GM10266 (cell line): ENCODE data around the gene TRIO.

Source experiments
- DNase-seq: peaks from one replicate; pipeline ENCODE4 v3.0.0; 2012; ENCODE audit errors: extremely low spot score
- TF ChIP-seq, protein P1 (sequence below): IDR thresholded peaks from 2 replicates; pipeline ENCODE4 v1.5.1; 2012; ENCODE audit warnings: mild to moderate bottlenecking, low read depth; ENCODE audit not compliant: control insufficient read depth, insufficient read depth; ENCODE audit errors: missing control alignments

Gene TRIO

GRCh38 chr5:14506140-14506538, 363.0 kb downstream of the TRIO start:
- TF ChIP-seq, protein P1, sequence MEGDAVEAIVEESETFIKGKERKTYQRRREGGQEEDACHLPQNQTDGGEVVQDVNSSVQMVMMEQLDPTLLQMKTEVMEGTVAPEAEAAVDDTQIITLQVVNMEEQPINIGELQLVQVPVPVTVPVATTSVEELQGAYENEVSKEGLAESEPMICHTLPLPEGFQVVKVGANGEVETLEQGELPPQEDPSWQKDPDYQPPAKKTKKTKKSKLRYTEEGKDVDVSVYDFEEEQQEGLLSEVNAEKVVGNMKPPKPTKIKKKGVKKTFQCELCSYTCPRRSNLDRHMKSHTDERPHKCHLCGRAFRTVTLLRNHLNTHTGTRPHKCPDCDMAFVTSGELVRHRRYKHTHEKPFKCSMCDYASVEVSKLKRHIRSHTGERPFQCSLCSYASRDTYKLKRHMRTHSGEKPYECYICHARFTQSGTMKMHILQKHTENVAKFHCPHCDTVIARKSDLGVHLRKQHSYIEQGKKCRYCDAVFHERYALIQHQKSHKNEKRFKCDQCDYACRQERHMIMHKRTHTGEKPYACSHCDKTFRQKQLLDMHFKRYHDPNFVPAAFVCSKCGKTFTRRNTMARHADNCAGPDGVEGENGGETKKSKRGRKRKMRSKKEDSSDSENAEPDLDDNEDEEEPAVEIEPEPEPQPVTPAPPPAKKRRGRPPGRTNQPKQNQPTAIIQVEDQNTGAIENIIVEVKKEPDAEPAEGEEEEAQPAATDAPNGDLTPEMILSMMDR, result no peak
- DNase-seq, result no peak

DNA sequence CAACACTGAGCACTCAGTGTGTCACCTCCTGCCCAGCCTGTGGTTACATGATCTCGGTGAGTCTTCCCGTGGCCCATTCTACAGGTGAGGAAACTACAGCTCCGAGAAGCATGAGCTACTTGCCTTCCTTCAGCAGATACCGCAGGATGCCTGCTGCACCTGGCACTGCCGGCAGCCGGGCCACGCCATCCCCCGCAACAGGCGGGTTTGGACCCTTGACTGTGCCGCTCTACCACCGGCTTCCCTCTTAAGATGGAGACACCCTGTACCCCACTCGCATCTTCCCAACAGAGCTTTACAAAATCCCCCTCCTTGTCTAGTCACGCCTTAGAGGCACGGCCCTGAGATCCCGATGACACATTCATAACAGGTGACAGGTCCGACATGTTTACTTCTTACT, 363.5 kb downstream of the TRIO start:
- TF ChIP-seq, protein P1, result no peak
- no peak for DNase-seq

DNA sequence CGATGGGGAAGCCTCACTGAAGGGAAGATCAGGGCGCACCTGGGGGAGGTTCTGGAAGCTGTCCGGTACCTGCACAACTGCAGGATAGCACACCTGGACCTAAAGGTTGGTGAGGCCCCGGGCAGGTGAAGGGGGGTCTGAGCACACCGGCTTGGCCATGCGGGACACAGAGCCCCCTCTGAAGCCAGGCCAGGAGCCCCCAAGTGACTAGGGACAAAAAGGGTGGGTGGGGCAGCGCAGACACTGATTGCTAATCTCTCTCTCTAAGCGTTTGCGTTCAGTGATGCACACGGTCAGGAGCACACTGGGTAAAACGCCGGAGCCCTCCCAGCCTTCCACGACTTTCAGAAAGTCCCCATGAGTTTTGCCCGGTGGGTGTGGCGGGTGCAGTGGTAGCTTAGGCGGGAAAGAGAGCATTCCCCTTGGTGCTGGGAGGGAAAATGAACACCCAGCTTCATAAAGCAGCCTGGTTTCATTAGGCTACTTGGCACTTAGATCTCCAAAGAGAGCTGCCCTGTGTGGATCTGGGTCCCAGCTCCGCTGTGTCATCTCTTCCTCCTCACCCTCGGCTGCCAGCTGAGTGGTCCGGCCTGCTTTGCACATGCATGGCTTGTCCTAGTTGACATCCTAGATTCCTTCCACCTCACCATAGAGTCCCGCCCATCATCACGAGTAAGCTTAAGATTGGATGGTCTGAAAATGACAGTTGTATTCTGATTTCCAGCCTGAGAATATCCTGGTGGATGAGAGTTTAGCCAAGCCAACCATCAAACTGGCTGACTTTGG, 364.2 kb downstream of the TRIO start:
- DNase-seq, result no peak
- TF ChIP-seq, protein P1, result no peak

DNA sequence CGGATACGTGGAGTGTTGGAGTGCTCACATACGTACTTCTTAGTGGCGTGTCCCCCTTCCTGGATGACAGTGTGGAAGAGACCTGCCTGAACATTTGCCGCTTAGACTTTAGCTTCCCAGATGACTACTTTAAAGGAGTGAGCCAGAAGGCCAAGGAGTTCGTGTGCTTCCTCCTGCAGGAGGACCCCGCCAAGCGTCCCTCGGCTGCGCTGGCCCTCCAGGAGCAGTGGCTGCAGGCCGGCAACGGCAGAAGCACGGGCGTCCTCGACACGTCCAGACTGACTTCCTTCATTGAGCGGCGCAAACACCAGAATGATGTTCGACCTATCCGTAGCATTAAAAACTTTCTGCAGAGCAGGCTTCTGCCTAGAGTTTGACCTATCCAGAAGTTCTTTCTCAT, 364.9 kb downstream of the TRIO start:
- TF ChIP-seq, protein P1, result no peak
- no peak for DNase-seq

DNA sequence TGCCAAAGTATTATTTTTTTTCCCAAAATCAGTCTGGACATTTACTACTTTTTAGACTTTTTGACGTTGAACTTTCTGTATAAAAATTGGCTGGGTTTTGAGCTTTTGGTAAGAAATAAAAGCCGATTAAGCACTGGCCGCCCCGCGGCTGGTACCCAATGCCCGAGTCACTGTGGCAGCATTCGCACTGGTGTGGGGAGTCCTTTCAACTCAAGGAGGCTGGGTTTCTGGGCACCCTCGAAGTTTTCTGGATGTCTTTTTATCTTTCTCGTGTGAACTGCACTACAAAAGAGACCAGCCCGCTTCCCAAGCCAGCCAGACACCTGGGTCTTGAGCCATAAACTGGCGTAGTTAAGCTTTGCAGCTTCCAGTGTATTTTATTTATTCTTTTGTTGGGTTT, 366.4 kb downstream of the TRIO start:
- DNase-seq, result no peak
- TF ChIP-seq, protein P1, result no peak

- DNase-seq, result no peak
- TF ChIP-seq, protein P1, result no peak
Measured at GRCh38 chr5:14510156-14510734, 367.1 kb downstream of the TRIO start.

- TF ChIP-seq, protein P1, result no peak
- DNase-seq, result no peak
Measured at GRCh38 chr5:14510880-14511279, 367.7 kb downstream of the TRIO start.
